Measurements from ENCODE around the gene KIF26A.

DNA sequence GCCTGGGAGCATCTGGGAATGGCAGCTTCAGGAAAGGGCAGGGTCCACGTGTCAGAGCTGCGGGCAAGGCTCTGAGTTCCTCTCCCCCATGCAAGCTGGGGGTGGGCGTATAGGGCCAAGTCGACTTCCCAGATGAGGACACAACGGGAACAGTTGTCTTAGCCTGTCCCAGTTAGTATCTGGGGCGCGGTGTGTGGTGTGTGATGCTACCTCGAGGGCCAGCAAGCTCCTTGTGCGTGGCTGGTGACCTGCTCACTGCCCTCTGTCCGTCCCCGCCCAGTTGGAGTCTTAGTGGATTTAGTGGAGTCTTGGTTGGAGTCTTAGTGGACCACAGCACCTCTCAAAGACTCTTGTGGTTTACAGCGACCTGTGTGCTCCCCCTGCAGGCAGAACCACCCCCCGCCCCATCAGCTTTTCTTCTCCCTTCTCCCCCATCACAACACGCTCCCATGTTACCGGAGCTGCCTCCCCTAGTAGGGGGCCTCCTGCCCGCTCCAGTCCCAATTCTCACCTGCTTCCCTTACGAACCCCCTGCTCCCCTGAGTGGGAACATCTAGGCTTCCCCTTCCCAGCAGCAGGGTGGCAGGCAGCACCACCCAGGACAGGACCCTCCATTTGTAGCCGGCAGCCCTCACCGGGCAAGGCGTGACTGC lies 44.2 kb upstream of the KIF26A start:
- TF ChIP-seq GATA3 (IDR thresholded peaks at IDR 0.05; ENCODE audit: low read depth, low read length) (no peak), GATA2 (IDR thresholded peaks at IDR 0.05; ENCODE audit: low read depth, low read length) (no peak)

All from SH-SY5Y (cell line).